A549 treated with AZD2906 at 1 μM for 4 hours (cell line): ENCODE results near the gene MT1B. TPM values are rescaled to one million over a fixed set of nuclear protein-coding genes. Genes with fewer than 3 reads are reported as not detected.

Source experiments
- total RNA-seq: library from RNA; stranded (reverse); fragments of 200-300 nt; extraction: Qiagen RNA extraction; gene quantifications from 5 replicates; pipeline ENCODE4 v1.2.3, GENCODE V29; 2022

MT1B gene
- 0.38 to 0.92 TPM (median 0.76 TPM) in 4 of 5 replicates, not detected in the other for total RNA-seq

DNA sequence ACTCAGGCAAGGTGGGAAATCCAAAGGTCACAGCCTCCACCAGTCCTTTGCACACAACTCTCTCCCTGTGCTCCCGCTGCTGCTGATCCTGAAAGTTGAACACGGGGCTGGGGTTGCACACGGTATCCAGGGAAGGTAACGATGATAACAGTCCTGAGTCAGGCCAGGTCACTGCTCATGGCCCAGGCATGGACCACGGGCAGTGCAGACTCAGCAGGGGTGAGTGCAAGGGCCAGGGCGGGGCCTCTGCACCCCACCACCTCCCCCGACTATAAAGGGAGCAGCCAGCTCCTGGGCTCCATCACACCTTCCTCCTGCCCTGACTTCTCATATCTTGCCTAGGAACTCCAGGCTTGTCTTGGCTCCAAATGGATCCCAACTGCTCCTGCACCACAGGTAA lies at the start of gene MT1B:
TSS of gene MT1B (plus strand) at position 301 of the 400 bp plus-strand sequence. CDS start at position 369, 68 bp downstream.

DNA sequence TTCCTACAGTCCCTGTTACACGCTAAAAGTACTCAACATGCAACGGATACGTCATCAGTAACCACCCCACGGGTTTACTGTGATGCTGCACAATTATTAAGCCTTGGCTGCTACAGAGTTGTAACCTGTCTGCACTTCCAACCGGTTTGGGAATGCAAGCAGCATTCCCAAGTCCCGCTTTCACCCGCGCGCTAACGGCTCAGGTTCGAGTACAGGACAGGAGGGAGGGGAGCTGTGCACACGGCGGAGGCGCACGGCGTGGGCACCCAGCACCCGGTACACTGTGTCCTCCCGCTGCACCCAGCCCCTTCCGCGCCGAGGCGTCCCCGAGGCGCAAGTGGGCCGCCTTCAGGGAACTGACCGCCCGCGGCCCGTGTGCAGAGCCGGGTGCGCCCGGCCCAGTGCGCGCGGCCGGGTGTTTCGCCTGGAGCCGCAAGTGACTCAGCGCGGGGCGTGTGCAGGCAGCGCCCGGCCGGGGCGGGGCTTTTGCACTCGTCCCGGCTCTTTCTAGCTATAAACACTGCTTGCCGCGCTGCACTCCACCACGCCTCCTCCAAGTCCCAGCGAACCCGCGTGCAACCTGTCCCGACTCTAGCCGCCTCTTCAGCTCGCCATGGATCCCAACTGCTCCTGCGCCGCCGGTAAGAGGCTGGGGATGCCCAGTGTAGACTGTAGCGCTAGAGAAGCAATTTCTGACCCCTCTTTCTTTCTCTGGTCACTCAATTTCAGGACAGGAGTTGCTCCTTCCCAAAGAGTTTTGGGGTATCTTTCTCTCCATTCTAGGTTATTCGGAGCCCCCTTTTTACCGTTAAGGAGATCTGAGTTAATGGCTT lies 43.4 kb upstream of the MT1B start, which contains the start of gene MT2A:
TSS of gene MT2A (plus strand) at position 542 of the 833 bp plus-strand sequence. CDS start at position 614, 72 bp downstream.

GRCh38 chr16:56625140-56625942 lies 26.3 kb upstream of the MT1B start, which contains the start of gene MT1E:
Gene MT1E, plus strand, starts transcription at chr16:56625781. Its CDS starts 71 bp downstream, at chr16:56625852.

GRCh38 chr16:56632156-56632847 lies 19.4 kb upstream of the MT1B start, which contains the start of gene MT1M:
Gene MT1M, plus strand, starts transcription at chr16:56632659. Its CDS starts 73 bp downstream, at chr16:56632732.

DNA sequence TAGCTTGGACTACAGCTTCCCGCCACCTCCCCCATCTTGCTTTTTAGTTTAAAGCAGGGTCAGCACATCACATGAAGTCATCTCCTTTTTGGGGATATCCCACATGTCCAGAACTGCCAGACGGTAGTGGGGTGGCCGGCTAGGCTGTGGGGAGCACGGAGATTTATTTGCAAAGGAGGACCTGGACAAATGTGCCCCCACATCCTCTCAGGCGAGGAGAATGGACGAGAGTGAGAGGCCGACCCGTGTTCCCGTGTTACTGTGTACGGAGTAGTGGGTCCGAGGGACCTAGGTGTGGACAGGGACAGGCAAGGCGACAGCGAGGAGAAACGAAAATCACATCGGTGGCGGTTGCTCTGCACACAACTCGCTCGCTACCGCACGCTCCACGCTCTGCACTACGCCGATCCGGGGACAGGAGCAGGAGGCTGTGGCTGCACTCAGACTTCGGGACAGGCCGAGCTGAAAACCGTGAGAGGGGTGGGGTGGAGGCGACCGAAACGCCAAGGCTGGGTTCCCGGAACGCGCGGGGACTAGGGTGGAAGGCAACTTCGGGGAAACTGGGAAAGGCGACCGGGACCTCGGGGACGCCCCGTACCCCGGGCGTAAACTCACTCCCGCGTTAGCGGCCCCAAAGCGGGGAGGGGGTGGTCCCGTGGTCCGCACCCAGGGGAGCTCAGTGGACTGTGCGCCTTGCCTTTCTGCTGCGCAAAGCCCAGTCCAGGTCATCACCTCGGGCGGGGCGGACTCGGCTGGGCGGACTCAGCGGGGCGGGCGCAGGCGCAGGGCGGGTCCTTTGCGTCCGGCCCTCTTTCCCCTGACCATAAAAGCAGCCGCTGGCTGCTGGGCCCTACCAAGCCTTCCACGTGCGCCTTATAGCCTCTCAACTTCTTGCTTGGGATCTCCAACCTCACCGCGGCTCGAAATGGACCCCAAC lies 13.6 kb upstream of the MT1B start, which contains the start of gene MT1A:
TSS of gene MT1A (plus strand) at position 853 of the 937 bp plus-strand sequence. CDS start at position 926, 73 bp downstream.

GRCh38 chr16:56657555-56658326 lies 6.1 kb downstream of the MT1B start, which contains the start of gene MT1F:
Gene MT1F, plus strand, starts transcription at chr16:56657959. Its CDS starts 100 bp downstream, at chr16:56658059.

GRCh38 chr16:56667581-56668571 lies 16.2 kb downstream of the MT1B start, which contains the start of gene MT1G:
Gene MT1G, minus strand, starts transcription at chr16:56668065. Its CDS starts 72 bp downstream, at chr16:56667993.

DNA sequence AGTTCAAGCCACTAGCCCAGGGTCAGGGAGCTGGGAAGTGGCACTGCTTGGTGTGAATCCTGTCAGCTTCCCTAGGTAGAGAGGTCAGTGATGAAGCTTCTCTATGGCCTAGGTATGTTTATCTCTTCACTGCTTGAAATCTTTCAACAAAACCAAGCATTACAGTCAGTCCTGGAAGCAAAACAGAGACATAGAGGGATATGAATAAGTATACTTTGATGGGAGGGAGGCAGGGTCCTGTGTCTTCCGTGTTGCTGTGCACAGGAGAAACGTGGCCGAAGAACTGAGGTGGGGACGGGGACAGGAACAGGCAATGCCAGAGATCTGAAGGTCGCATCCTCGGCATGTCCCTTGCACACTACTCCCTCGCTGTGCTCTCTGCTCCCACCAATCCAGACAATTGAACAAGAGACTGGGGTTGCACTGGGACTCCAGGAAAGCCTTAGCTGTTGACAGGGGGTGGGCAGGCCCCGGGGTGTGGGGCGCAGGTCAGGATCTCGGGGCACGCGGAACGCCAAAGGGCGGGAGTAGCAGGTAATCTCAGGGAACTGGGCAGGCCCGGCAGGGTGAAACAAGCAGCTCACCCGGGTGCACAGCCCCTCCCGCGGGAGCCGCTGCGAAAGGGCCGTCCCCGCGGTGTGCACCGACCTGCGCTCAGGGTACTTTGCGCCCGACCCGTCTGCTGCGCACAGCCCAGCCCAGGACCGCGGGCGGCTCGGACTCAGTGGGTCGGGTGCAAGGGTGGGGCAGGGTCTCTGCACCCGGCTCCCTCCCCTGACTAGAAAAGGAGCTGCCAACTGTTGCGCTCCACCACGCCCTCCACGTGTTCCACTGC lies 17.5 kb downstream of the MT1B start, which contains the start of gene MT1H:
TSS of gene MT1H (plus strand) at position 810 of the 835 bp plus-strand sequence. CDS start 71 bp downstream, outside the sequence.

DNA sequence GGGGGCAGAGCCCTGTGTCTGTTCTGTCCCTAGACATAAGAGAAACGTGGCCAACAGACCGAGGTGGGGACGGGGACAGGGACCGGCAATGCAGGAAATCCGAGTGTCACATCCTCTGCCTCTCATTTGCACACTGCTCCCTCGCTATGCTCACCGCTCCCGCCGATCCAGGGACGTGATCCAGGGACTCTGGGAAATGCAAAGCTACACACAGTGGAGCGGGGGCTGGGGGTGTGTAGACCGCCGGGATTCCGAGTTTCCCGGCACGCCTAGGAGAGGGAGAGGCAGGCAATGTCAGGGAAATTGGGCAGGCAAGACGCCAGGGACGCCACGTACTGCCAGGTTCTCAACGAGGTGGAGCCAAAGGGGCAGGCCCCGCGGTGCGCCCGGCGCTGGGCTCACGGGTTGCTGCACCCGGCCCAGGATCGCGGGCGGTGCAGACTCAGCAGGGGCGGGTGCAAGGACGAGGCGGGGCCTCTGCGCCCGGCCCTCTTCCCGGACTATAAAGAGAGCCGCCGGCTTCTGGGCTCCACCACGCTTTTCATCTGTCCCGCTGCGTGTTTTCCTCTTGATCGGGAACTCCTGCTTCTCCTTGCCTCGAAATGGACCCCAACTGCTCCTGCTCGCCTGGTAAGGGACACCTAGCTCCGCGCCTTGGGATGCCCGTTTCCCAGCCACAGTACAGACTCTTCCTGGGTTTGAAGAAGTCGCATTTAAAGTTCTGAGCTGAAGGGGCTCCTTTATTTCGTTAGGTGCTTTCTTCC lies 30.4 kb downstream of the MT1B start, which contains the start of gene MT1X:
TSS of gene MT1X (plus strand) at position 532 of the 764 bp plus-strand sequence. CDS start at position 603, 71 bp downstream.

Other genes starting within 250 kb of the MT1B start
- gene AMFR, start 226.3 kb upstream of the MT1B start, total RNA-seq, result 65.1 to 70.7 TPM (median 67.4 TPM) in 5 replicates
- gene NUDT21, start 200.6 kb upstream of the MT1B start, total RNA-seq, result 104 to 124 TPM (median 111 TPM) in 5 replicates
- gene OGFOD1, start 200.3 kb upstream of the MT1B start, total RNA-seq, result 70.3 to 110 TPM (median 77.4 TPM) in 5 replicates
- 15.8 to 32.7 TPM (median 22.1 TPM) in 5 replicates for gene BBS2, start 131.9 kb upstream of the MT1B start, total RNA-seq
- not detected in 5 replicates for gene MT4, start 86.8 kb upstream of the MT1B start, total RNA-seq
- gene MT3, start 62.4 kb upstream of the MT1B start, total RNA-seq, result 0.41 to 0.88 TPM (median 0.79 TPM) in 5 replicates
- gene MT2A, start 43.3 kb upstream of the MT1B start, total RNA-seq, result 2,240 to 3,417 TPM (median 2,786 TPM) in 5 replicates
- gene MT1E, start 26.1 kb upstream of the MT1B start, total RNA-seq, result 0.15 to 0.21 TPM in 2 of 5 replicates, not detected in the others
- gene MT1M, start 19.2 kb upstream of the MT1B start, total RNA-seq, result 0.09 to 0.17 TPM in 2 of 5 replicates, not detected in the others
- 30.1 to 42.3 TPM (median 34.0 TPM) in 5 replicates for gene MT1A, start 13.2 kb upstream of the MT1B start, total RNA-seq
- 16.6 to 30.8 TPM (median 20.1 TPM) in 5 replicates for gene MT1F, start 6.1 kb downstream of the MT1B start, total RNA-seq
- gene MT1G, start 16.2 kb downstream of the MT1B start, total RNA-seq, result not detected in 5 replicates
- not detected in 5 replicates for gene MT1H, start 17.9 kb downstream of the MT1B start, total RNA-seq
- 569 to 951 TPM (median 792 TPM) in 5 replicates for gene MT1X, start 30.6 kb downstream of the MT1B start, total RNA-seq
- 82.1 to 106 TPM (median 104 TPM) in 5 replicates for gene NUP93, start 78.2 kb downstream of the MT1B start, total RNA-seq
- 0.02 to 0.06 TPM in 2 of 5 replicates, not detected in the others for gene SLC12A3, start 213.3 kb downstream of the MT1B start, total RNA-seq